ENCODE measurements around the gene FXYD6.

The FXYD6 gene

DNA sequence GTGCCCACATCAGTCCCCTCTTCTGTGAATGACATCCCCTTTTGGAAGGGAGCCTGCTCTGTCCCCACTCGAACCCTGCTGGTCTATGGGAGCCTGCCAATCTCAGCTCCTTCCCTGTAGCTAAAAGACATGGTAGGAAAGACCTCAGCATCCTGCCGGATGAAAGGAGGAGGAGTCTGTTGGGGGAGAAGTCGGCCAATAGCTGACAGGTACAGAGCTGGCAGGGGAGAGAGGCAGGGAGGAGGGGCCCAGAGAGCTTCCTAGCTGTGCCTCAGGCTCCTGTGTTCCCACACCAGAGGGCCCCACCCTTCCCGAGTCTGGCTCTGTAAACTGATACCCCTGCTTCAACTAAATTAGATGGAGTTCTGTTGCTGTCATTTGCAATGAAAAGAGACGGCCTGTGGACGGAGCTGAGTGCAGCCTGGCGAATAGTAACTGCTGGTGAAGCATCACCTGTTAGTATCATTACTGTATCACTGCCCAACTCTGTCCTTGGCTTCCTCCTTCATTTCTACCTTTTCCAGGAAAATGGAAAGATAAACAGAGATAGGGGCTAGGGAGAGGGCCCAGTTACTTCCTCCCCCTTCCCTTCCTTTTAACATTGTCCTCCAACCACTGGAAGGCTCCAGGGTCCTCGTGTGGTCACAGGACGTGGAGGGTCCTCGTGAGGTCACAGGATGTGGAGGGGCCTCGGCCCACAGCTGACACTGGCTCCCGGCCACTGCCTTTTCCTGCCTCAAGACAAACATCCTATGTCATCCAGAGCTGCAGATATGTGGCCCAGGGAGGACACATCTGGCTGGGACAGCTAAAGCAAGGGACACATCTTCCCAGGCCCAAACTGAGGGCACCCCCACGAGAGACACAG lies 15.1 kb downstream of the FXYD6 start:
- no peak for TF ChIP-seq ZFX (IDR thresholded peaks at IDR 0.05)
- TF ChIP-seq, protein P1, sequence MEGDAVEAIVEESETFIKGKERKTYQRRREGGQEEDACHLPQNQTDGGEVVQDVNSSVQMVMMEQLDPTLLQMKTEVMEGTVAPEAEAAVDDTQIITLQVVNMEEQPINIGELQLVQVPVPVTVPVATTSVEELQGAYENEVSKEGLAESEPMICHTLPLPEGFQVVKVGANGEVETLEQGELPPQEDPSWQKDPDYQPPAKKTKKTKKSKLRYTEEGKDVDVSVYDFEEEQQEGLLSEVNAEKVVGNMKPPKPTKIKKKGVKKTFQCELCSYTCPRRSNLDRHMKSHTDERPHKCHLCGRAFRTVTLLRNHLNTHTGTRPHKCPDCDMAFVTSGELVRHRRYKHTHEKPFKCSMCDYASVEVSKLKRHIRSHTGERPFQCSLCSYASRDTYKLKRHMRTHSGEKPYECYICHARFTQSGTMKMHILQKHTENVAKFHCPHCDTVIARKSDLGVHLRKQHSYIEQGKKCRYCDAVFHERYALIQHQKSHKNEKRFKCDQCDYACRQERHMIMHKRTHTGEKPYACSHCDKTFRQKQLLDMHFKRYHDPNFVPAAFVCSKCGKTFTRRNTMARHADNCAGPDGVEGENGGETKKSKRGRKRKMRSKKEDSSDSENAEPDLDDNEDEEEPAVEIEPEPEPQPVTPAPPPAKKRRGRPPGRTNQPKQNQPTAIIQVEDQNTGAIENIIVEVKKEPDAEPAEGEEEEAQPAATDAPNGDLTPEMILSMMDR (conservative IDR thresholded peaks at IDR 0.05) = no peak
- H3K27ac ChIP-seq = no peak overlapping the region

DNA sequence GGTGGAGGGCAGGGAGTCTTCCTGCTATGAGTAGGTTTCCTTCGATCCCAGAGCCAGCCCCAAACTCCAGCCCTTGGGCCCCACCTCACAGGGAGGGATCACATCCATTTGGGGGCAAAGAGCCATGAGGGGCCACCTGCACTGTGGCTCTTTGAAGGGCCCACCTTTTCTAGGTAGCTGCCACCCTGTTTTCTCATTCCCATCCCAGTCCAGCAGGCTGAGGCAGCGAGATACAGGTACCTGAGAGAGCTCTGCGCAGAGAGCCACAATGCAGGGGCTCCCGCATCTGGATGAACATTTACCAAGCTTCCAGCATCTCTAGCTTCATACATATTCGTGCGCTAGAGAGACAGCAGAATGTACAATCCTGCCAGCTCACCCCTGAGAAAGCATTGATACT lies 16.3 kb downstream of the FXYD6 start:
- TF ChIP-seq, protein P1 (conservative IDR thresholded peaks at IDR 0.05) = no peak
- TF ChIP-seq ZFX (IDR thresholded peaks at IDR 0.05) = no peak
- no peak overlapping the region for H3K27ac ChIP-seq

DNA sequence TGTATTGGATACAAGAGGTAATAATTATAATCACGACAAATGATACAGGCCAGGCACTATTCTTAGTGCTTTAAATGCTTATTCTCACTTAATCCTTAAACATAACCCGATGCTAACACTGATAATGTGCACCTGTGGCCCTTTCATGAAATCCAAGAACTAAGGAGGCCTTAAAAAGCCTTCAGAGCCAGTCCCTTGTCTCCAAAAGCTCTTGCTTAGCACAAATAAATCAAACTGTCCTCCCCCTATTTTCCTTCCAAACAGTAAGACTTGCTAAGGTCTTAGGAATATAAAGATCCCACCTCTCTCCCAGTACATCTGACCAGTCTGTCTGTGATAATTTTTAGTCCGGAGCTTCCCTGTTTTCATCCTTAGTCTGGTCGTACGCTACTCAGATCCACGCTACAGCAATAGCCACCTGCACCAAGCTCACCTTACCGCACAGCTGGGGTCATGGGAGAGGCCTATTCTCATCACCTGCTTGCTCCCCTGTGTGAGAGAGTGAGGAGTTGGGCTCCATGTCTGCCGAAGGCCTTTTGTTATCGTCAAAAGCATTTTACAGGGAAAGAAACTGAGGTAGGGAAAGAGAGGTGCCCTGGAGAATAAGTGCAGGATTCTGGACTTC lies 16.9 kb downstream of the FXYD6 start:
- TF ChIP-seq, protein P1 (conservative IDR thresholded peaks at IDR 0.05) = no peak
- H3K27ac ChIP-seq = no peak overlapping the region

DNA sequence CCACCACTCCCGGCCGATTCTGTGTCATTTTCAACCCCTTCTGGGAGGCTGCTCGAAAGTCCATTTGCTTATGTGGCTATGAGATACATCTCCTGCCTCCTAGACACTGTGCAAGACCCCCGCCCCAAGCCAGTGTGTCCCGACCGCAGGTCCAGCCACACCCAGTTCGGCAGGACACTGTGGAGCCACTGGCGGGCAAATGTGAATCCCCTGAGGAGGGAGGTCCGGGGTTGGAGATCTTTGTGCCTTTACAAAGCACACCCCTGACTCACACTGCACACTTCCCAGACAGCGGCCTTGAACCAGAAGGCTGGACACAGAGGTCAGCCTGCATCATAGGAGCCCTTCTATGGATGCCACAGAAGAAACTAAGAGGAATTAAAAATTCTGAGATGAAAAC lies 17.4 kb downstream of the FXYD6 start:
- no peak overlapping the region for H3K27ac ChIP-seq
- TF ChIP-seq, protein P1 (conservative IDR thresholded peaks at IDR 0.05) = no peak
- TF ChIP-seq ZFX (IDR thresholded peaks at IDR 0.05) = no peak

DNA sequence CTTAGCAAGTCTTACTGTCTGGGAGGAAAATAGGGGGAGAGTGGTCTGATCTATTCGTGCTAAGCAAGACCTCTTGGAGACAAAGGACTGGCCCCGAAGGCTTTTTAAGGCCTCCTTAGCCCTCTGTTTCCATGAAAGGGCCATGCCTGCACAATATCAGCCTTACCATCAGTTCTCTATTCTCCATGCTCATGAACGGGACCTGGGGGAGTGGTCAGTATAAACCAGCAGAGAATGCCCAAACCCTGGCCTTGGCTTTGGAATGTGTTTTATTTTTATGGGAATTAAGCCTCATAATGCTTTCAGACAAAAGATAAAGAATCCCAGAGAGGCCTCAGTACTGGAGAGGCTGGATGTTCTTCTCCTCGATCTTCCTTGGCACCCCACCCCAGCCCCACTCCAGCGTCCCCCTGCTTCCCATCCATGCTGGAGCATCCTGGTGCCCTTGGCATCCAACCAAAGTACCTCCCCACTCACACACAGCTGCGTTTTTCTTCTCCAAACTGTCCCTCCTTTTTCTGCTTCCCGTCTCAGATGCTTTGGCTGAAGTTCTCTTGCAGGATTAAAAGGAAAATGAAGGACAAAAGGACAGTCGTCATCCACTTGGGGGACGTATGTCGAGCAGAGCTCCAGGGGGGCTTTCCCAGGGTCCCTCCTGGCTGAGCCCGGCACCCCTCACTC lies 18.6 kb downstream of the FXYD6 start:
- TF ChIP-seq, protein P1 (conservative IDR thresholded peaks at IDR 0.05) = no peak
- TF ChIP-seq ZFX (IDR thresholded peaks at IDR 0.05) = no peak
- H3K27ac ChIP-seq = no peak overlapping the region

DNA sequence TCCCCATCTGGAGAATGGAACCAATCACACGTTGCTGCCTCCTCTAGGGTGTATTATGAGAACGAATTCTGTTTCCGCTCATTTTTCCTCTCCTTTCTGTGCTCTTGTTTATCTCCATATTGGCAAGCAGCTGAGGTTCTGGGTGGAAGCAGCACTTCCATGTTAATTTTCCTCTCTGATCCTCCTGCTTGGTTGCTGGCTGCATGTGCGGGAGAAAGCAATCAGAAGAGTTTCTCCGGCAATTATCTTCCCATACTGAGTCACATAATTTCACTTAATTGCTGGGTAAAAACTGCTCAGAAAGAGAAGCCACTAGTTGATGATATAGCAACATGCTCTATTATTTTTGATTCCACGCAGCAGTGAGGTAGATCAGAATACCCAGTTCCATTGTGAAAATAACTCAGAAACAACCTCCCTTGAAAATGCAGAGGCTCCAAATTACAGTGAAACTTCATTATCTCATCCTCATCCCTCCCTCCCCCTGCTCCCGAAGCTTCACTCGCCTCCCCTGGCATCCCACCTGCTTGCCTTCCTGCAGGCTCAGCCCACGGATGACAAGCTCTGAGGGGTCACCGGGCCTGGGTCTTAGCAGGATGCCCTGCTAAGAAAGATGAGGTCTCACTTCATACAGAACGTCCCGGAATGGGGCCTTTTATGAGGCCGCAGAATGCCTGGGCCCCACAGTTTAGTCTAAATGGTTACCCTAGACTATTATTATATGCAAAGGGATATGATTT lies 20.4 kb downstream of the FXYD6 start:
- TF ChIP-seq, protein P1 (conservative IDR thresholded peaks at IDR 0.05) = no peak
- TF ChIP-seq ZFX (IDR thresholded peaks at IDR 0.05) = no peak
- H3K27ac ChIP-seq = no peak overlapping the region

All from C4-2B (cell line).